Measurements from ENCODE around the gene CSRNP3. TPM values are rescaled to one million over a fixed set of nuclear protein-coding genes. Genes with fewer than 3 reads are reported as not detected.

The CSRNP3 gene
- total RNA-seq, 2 donors from 2014 or later, result 2.3 to 5.9 TPM

DNA sequence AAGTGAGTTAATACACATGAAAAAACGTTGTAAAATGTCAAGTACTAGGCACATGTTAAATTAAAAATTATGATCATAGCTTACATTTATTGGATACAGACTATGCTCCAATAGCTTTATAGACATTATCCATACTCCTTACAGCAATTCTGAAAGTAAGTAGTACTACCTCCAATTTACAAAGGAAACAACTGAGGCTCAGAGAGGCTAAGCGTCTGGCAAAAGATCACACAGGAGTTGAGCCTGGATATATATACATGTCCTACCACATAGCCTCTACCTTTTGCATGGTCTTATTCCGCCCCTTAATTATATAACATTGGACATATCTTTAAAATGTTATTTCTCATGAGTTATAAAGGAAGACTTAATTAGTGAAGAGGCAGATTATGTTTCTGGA lies 127.3 kb downstream of the CSRNP3 start:
- WGBS, 2 donors, result 78 to 80% methylated on average over 3 of the region's 3 CpGs
- Histone ChIP-seq H3K9me3 (no peaks in the 10 kb centered on the region), H3K27me3 (no peaks in the 10 kb centered on the region), H3K4me1 (peaks cover 11% of the 10 kb centered on the region), H3K36me3 (replicated peaks in 1 of 2; ENCODE audit: insufficient read depth in 1 of 2, low read depth in 2 of 2) (no peaks in the 10 kb centered on the region), H3K4me3 (no peak overlapping the region), H3K27ac (no peak overlapping the region)
- intact Hi-C loops (cut with DNase I), result no loop called here
- TF ChIP-seq, protein P1, sequence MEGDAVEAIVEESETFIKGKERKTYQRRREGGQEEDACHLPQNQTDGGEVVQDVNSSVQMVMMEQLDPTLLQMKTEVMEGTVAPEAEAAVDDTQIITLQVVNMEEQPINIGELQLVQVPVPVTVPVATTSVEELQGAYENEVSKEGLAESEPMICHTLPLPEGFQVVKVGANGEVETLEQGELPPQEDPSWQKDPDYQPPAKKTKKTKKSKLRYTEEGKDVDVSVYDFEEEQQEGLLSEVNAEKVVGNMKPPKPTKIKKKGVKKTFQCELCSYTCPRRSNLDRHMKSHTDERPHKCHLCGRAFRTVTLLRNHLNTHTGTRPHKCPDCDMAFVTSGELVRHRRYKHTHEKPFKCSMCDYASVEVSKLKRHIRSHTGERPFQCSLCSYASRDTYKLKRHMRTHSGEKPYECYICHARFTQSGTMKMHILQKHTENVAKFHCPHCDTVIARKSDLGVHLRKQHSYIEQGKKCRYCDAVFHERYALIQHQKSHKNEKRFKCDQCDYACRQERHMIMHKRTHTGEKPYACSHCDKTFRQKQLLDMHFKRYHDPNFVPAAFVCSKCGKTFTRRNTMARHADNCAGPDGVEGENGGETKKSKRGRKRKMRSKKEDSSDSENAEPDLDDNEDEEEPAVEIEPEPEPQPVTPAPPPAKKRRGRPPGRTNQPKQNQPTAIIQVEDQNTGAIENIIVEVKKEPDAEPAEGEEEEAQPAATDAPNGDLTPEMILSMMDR (IDR thresholded peaks at IDR 0.05), result no peak
- TF ChIP-seq POLR2A (IDR thresholded peaks at IDR 0.05), result no peak
- no peak for DNase-seq
- ATAC-seq, result no peak

GRCh38 chr2:165601065-165601830 lies 131.8 kb downstream of the CSRNP3 start:
- Histone ChIP-seq H3K4me3 (no peak overlapping the region), H3K36me3 (replicated peaks in 1 of 2; ENCODE audit: insufficient read depth in 1 of 2, low read depth in 2 of 2) (no peaks in the 10 kb centered on the region), H3K27ac (no peak overlapping the region), H3K4me1 (peaks cover 13% of the 10 kb centered on the region), H3K27me3 (no peaks in the 10 kb centered on the region), H3K9me3 (no peaks in the 10 kb centered on the region)
- ATAC-seq (no peak), DNase-seq (no peak)
- intact Hi-C loops (cut with DNase I), result no loop called here
- TF ChIP-seq, protein P1 (IDR thresholded peaks at IDR 0.05), result no peak
- TF ChIP-seq POLR2A (IDR thresholded peaks at IDR 0.05), result no peak
- WGBS, 2 donors, result 47 to 60% methylated on average over 1 of the region's 1 CpG

DNA sequence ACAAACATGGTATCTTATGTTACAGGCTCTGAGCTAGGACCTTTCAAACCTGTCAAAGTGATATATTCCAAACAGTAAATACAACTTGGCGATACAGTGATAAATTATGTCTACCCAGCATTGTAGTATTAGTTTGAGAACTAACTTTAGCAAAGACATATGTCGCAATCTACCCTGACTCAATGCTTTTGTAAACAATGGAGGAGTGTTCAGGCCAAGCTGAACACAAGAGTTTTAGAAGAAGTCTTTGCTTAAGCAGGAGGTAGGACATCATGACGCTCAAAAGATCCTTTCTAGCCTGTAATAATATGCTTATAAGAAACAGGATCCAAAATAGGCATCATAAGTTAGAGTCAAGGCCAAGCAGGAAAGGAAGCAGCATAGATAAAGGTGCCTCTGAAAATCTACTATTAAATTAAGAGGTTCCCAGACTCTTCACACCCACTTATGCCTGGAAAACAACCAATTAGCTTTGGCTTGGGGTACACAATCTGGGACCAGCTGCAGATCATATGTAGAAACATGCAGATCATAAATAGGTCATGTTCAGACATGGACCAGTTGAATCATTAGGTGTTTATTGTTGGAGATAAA lies 132.5 kb downstream of the CSRNP3 start:
- no peaks in the 10 kb centered on the region for H3K9me3 ChIP-seq
- ATAC-seq (no peak), DNase-seq (no peak)
- WGBS, 2 donors, result 50 to 59% methylated on average over 3 of the region's 3 CpGs
- H3K4me1 ChIP-seq, result peaks cover 13% of the 10 kb centered on the region
- H3K36me3 ChIP-seq (replicated peaks in 1 of 2; ENCODE audit: insufficient read depth in 1 of 2, low read depth in 2 of 2), result no peaks in the 10 kb centered on the region
- H3K27me3 ChIP-seq, result no peaks in the 10 kb centered on the region
- no peak overlapping the region for H3K4me3 ChIP-seq
- intact Hi-C loops (cut with DNase I), result no loop called here
- TF ChIP-seq POLR2A (IDR thresholded peaks at IDR 0.05), result no peak
- TF ChIP-seq, protein P1 (IDR thresholded peaks at IDR 0.05), result no peak
- H3K27ac ChIP-seq, result no peak overlapping the region

DNA sequence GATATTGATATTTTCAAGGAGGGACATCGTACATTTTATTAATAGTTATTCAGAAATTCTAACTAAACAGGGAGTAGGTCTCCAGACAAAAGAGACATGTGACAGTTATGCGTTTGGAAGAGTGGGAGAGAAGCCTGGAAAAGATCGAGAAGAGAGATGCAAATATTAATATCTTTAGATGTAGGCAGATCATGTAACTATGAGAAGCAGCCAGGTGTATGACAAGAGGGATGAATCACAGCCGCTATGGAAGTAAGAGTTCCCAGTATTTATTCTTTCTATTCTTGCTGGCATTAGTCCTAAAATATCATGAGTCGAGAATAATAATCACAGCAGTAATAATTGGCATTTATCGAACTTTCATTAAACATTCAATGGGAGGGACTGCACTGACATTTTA lies 140.2 kb downstream of the CSRNP3 start:
- WGBS, 2 donors, result 50 to 55% methylated on average over 6 of the region's 6 CpGs
- DNase-seq, result no peak
- intact Hi-C loops (cut with DNase I), result no loop called here
- H3K27ac ChIP-seq, result no peak overlapping the region
- no peaks in the 10 kb centered on the region for H3K9me3 ChIP-seq
- H3K4me3 ChIP-seq, result no peak overlapping the region
- no peaks in the 10 kb centered on the region for H3K36me3 ChIP-seq (replicated peaks in 1 of 2; ENCODE audit: insufficient read depth in 1 of 2, low read depth in 2 of 2)
- no peaks in the 10 kb centered on the region for H3K27me3 ChIP-seq
- H3K4me1 ChIP-seq, result no peaks in the 10 kb centered on the region
- no peak for ATAC-seq
- TF ChIP-seq, protein P1 (IDR thresholded peaks at IDR 0.05), result no peak
- TF ChIP-seq POLR2A (IDR thresholded peaks at IDR 0.05), result no peak
